ENCODE results near the gene ZNF775. TPM values are rescaled to one million over a fixed set of nuclear protein-coding genes. Genes with fewer than 3 reads are reported as not detected.
A peak's percentile ranks its signal among the peaks of the same experiment; 100 is the strongest.

Gene ZNF775
- total RNA-seq, 1 donor, result 0.94 TPM

- Histone ChIP-seq H3K4me1 (ENCODE audit: insufficient read depth, low read length) (peaks cover 28% of the 10 kb centered on the region), H3K27me3 (ENCODE audit: insufficient read depth, low read length) (no peaks in the 10 kb centered on the region), H3K4me3 (ENCODE audit: low read length) (peak overlapping the region; percentile 64), H3K9me3 (ENCODE audit: low read depth, low read length) (no peaks in the 10 kb centered on the region)
These were observed 25.2 kb downstream of the ZNF775 start for GRCh38 chr7:150404172-150404804.

- H3K27me3 ChIP-seq (ENCODE audit: insufficient read depth, low read length), result no peaks in the 10 kb centered on the region
- no peaks in the 10 kb centered on the region for H3K9me3 ChIP-seq (ENCODE audit: low read depth, low read length)
- peaks cover 28% of the 10 kb centered on the region for H3K4me1 ChIP-seq (ENCODE audit: insufficient read depth, low read length)
- H3K4me3 ChIP-seq (ENCODE audit: low read length), result peak overlapping the region; percentile 64
These were observed 25.9 kb downstream of the ZNF775 start for GRCh38 chr7:150404805-150405583.

- peak overlapping the region; percentile 64 for H3K4me3 ChIP-seq (ENCODE audit: low read length)
- H3K4me1 ChIP-seq (ENCODE audit: insufficient read depth, low read length), result peaks cover 28% of the 10 kb centered on the region
- H3K9me3 ChIP-seq (ENCODE audit: low read depth, low read length), result no peaks in the 10 kb centered on the region
- H3K27me3 ChIP-seq (ENCODE audit: insufficient read depth, low read length), result no peaks in the 10 kb centered on the region
These were observed 26.6 kb downstream of the ZNF775 start for GRCh38 chr7:150405584-150406311.

GRCh38 chr7:150406312-150406566 lies 27.1 kb downstream of the ZNF775 start:
- peaks cover 28% of the 10 kb centered on the region for H3K4me1 ChIP-seq (ENCODE audit: insufficient read depth, low read length)
- no peaks in the 10 kb centered on the region for H3K27me3 ChIP-seq (ENCODE audit: insufficient read depth, low read length)
- peak overlapping the region; percentile 64 for H3K4me3 ChIP-seq (ENCODE audit: low read length)
- H3K9me3 ChIP-seq (ENCODE audit: low read depth, low read length), result no peaks in the 10 kb centered on the region

GRCh38 chr7:150406567-150407421 lies 27.7 kb downstream of the ZNF775 start:
- no peaks in the 10 kb centered on the region for H3K9me3 ChIP-seq (ENCODE audit: low read depth, low read length)
- H3K27me3 ChIP-seq (ENCODE audit: insufficient read depth, low read length), result no peaks in the 10 kb centered on the region
- H3K4me1 ChIP-seq (ENCODE audit: insufficient read depth, low read length), result peaks cover 28% of the 10 kb centered on the region
- no peak overlapping the region for H3K4me3 ChIP-seq (ENCODE audit: low read length)

GRCh38 chr7:150407588-150408392 lies 28.7 kb downstream of the ZNF775 start:
- peaks cover 28% of the 10 kb centered on the region for H3K4me1 ChIP-seq (ENCODE audit: insufficient read depth, low read length)
- H3K4me3 ChIP-seq (ENCODE audit: low read length), result no peak overlapping the region
- no peaks in the 10 kb centered on the region for H3K27me3 ChIP-seq (ENCODE audit: insufficient read depth, low read length)
- no peaks in the 10 kb centered on the region for H3K9me3 ChIP-seq (ENCODE audit: low read depth, low read length)

GRCh38 chr7:150408393-150409299 lies 29.5 kb downstream of the ZNF775 start:
- no peak overlapping the region for H3K4me3 ChIP-seq (ENCODE audit: low read length)
- H3K27me3 ChIP-seq (ENCODE audit: insufficient read depth, low read length), result no peaks in the 10 kb centered on the region
- H3K4me1 ChIP-seq (ENCODE audit: insufficient read depth, low read length), result peaks cover 25% of the 10 kb centered on the region
- no peaks in the 10 kb centered on the region for H3K9me3 ChIP-seq (ENCODE audit: low read depth, low read length)

- Histone ChIP-seq H3K27me3 (ENCODE audit: insufficient read depth, low read length) (no peaks in the 10 kb centered on the region), H3K4me1 (ENCODE audit: insufficient read depth, low read length) (peaks cover 17% of the 10 kb centered on the region), H3K9me3 (ENCODE audit: low read depth, low read length) (no peaks in the 10 kb centered on the region), H3K4me3 (ENCODE audit: low read length) (no peak overlapping the region)
These were observed 30.3 kb downstream of the ZNF775 start for GRCh38 chr7:150409300-150410030.

- Histone ChIP-seq H3K27me3 (ENCODE audit: insufficient read depth, low read length) (no peaks in the 10 kb centered on the region), H3K4me3 (ENCODE audit: low read length) (no peak overlapping the region), H3K9me3 (ENCODE audit: low read depth, low read length) (no peaks in the 10 kb centered on the region), H3K4me1 (ENCODE audit: insufficient read depth, low read length) (peaks cover 14% of the 10 kb centered on the region)
These were observed 31.0 kb downstream of the ZNF775 start for GRCh38 chr7:150410131-150410530.

GRCh38 chr7:150410680-150411346 lies 31.7 kb downstream of the ZNF775 start:
- Histone ChIP-seq H3K9me3 (ENCODE audit: low read depth, low read length) (no peaks in the 10 kb centered on the region), H3K4me3 (ENCODE audit: low read length) (no peak overlapping the region), H3K27me3 (ENCODE audit: insufficient read depth, low read length) (no peaks in the 10 kb centered on the region), H3K4me1 (ENCODE audit: insufficient read depth, low read length) (peaks cover 12% of the 10 kb centered on the region)

- peaks cover 4% of the 10 kb centered on the region for H3K4me1 ChIP-seq (ENCODE audit: insufficient read depth, low read length)
- H3K27me3 ChIP-seq (ENCODE audit: insufficient read depth, low read length), result no peaks in the 10 kb centered on the region
- no peaks in the 10 kb centered on the region for H3K9me3 ChIP-seq (ENCODE audit: low read depth, low read length)
- no peak overlapping the region for H3K4me3 ChIP-seq (ENCODE audit: low read length)
These were observed 32.5 kb downstream of the ZNF775 start for GRCh38 chr7:150411606-150412005.

- Histone ChIP-seq H3K4me1 (ENCODE audit: insufficient read depth, low read length) (peaks cover 3% of the 10 kb centered on the region), H3K9me3 (ENCODE audit: low read depth, low read length) (no peaks in the 10 kb centered on the region), H3K27me3 (ENCODE audit: insufficient read depth, low read length) (no peaks in the 10 kb centered on the region), H3K4me3 (ENCODE audit: low read length) (no peak overlapping the region)
These were observed 32.9 kb downstream of the ZNF775 start for GRCh38 chr7:150412016-150412415.
